ENCODE results near the gene MCC. TPM values are rescaled to one million over a fixed set of nuclear protein-coding genes. Genes with fewer than 3 reads are reported as not detected.

The MCC gene
- total RNA-seq: 38.6 and 55.6 TPM in 2 replicates

DNA sequence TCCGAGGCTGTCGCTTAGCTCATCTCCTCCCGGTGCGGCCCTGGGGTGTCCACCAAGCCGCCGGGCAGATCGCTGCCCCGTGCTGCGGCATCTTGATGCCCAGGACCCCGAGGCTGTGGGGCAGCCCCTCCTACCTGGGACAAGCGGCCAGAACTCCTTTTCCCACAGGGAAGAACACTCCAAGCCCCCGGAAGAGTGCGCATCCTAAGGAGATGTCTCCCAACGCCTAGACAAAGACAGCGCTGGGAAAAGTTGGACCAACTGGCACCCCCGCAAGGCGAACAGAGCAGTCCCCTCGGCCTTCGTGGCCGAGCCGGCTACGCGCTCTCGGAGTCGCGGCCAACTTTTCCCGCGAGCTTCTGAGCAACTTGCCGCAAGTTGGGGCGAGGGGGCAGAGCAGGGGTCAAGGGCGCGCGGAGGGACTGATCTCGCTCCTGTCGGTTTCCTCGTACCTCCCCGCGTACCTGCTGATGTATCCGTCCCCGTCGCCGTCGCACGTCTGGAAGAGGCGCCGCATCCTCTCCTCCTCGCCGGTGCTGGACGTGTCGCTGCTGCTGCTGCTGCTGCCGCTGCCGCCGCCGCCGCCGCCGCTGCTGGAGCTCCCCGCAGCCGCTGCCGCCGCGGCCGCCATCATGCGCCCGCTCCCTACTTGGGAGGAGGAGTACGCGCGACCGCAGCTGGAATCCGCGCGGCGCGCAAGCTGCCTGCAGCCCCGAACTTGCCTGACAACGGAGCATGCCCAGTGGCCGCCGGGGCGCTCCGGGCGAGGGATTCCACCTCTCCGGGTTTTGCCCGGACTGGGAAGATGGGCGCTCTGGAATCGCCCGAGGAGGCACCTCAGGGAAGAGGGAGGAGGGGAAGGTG is at the start of gene MCC:
MCC (minus strand) TSS at position 673 of the 864 bp plus-strand sequence.

DNA sequence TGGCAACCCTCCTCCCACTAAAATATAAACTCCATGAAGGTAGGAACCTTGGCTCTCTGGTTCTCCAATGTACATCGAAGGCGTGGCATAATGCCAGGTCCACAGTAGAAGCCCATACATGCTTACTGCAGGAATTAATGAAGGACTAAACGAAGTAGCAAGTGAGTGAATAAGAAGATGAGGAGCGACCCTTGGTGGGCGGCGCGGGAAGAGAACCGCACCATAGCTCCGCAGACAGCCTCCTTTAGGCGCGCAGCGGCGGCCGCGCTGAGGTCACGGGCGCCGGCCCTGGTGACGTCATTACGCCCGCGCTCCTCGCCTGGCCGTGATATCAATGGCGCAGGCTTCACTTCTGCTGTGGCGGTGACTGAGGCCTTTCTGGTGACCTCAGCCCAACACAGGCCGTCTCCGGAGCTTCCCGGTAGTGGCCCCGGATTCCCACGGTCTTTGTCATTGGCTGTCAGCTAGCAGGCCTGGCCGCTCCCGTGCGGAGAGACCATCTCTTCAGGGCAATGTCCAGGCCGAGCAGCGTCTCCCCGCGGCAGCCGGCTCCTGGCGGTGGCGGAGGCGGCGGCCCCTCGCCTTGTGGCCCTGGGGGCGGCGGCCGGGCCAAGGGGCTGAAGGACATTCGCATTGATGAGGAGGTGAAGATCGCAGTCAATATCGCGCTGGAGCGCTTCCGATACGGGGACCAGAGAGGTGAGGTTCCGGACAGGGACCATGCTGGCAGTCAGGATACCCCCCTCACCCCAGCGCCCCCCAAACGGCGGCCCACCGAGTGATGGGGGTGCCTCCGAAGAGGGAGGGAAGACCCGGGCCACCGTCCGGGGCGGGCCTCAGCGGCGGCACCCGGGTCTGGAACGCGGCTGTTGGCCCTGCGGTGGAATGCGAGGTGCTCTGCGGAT is 25.4 kb upstream of the MCC start, which contains the start of gene YTHDC2:
YTHDC2 (plus strand) TSS at position 311 of the 905 bp plus-strand sequence; CDS start at position 513, 202 bp downstream.

DNA sequence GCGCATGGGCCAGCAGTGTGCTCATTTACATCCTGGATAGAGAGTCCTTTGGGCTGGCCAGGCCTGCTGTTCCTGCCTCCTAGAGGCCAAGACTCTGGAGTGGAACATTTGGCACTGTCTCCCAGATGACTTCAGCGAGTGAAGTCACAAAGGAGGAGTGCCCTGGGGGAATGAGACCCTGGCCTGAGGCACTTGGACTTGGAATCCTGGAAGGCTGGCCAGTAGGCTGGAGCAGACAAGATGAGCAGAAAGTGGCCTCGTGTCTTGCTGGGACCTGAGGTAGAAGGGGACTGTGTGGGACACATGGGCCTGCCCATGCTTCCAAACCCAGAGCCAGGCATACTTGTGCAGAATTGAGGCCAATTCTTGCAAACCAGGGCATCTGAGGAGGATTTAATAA is 53.4 kb downstream of the MCC start, which contains the start of gene TSSK1B:
TSSK1B (minus strand) TSS at position 101 of the 400 bp plus-strand sequence. CDS start 150 bp downstream, outside the sequence.

DNA sequence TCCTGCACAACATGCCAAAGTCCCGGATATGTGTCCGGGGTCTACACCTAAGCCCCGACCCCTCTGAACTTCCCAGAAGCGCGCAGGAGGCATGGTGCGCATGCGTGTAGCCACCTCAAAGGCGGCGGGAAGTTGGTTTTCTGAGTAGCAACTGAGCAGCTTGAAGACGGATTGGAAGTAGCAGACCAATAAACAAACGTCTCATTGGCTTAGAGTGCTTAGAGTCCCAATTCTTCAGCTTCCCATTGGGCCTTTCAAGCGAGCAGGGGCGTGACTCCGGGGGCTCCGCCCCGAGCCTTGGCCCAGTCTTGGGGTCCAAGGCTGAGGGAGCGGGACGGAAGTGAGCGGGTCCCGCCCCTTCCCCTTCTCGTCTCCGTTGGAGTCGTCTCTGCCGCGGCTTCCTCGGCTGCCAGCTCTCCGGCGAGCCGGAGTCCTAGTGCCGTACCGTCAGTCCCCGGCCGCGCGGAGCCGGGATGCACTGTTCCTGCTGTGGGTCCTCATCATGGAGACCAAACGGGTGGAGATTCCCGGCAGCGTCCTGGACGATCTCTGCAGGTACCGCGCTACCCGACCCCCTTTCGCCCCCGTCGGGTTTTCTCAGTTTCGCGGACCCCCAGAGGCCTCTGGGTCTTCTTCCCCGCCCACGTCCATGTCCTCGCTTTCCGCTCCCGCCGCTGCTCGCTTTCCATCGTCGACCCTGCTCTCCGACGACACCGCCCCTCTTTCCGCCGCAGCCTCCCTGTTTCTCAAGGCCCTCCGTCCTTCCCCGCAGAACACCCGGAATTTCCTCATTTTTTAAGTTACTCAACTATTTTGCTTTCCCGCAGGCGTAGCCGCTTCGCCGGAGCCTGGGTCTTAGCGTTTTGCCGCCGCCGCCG is 511.6 kb downstream of the MCC start, which contains the start of gene DCP2:
DCP2 (plus strand) TSS at position 367 of the 878 bp plus-strand sequence; CDS start at position 503, 136 bp downstream.

Small RNA genes within 50 kb of the gene (small RNA-seq; reads per million reads assigned to genes)
- gene RNU4ATAC13P: not detected

Other genes starting within 250 kb of the MCC start
- gene TSSK1B, start 53.5 kb downstream of the MCC start, total RNA-seq: under 0.01 TPM in 1 of 2 replicates, not detected in the other
- 43.4 and 44.8 TPM in 2 replicates for gene YTHDC2, start 25.2 kb upstream of the MCC start, total RNA-seq